ENCODE data around the gene CHD5.

GRCh38 chr1:6111991-6112689, 68.0 kb downstream of the CHD5 start:
- TF ChIP-seq ARNTL (CRISPR knock-in tag; IDR thresholded peaks at IDR 0.05; ENCODE audit: borderline replicate concordance, low read depth) (no peak), PPARA (CRISPR knock-in tag; IDR thresholded peaks at IDR 0.05; ENCODE audit: borderline replicate concordance) (no peak), RARB (CRISPR knock-in tag; IDR thresholded peaks at IDR 0.05) (no peak), ZFP30 (CRISPR knock-in tag; IDR thresholded peaks at IDR 0.05) (no peak), CSDC2 (CRISPR knock-in tag; IDR thresholded peaks at IDR 0.05) (no peak), TSHZ2 (CRISPR knock-in tag; IDR thresholded peaks at IDR 0.05) (no peak), TOX (CRISPR knock-in tag; IDR thresholded peaks at IDR 0.05; ENCODE audit: borderline replicate concordance) (no peak)

Data from SK-N-SH treated with all-trans-retinoic acid at 6 μM for 48 hours (cell line).